Stimulated activated CD4-positive, alpha-beta T cell treated with anti-CD3 and anti-CD28 coated beads, Interleukin-15, amount 100 ng/mL, for 1 hour (primary cell): ENCODE results near the gene PTGDS.

Experiments used
- DNase-seq, 2 donors: peaks; one replicate each; pipeline ENCODE4 v3.0.0-alpha.2; 2020; ENCODE audit warnings: low read depth in 1 of 2, low spot score in 1 of 2

PTGDS gene

DNA sequence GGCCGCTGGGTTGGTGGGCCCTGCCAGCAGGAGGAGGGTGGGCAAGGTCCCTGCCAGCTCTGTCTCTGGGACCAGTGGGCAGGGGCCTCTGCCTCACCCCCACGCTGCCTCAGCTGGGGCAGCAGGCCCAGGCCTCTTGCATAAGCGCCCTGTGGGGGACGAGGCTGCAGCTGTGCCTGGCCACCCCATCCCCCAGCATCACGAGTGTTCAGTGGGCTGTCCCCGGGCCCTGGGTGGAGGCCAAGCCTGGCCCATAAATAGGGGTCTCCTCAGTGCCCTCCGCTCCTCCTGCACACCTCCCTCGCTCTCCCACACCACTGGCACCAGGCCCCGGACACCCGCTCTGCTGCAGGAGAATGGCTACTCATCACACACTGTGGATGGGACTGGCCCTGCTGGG, at the start of gene PTGDS:
Gene PTGDS (plus strand): TSS at position 282 of the 400 bp plus-strand sequence. CDS start 75 bp downstream, at position 357.
- no peak for DNase-seq

DNA sequence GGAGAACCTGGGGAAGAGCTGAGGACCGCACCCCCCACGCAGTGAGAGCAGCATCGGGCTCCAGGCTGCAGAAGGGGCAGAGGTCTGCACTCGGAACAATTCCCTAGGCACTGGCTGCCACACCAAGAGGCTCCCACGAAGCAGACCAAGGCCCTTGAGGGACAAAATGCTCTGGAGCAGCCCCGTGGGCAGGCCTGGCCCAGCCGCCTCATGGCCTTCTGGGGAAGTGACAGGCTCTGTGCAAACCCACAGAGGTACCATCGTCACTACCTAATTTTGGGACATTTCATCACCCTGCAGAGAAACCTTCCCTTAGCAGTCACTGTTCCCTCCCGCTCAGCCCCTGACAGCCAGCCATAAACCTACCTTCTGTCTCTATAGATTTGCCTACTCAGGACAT, 48.7 kb upstream of the PTGDS start:
- DNase-seq: no peak

DNA sequence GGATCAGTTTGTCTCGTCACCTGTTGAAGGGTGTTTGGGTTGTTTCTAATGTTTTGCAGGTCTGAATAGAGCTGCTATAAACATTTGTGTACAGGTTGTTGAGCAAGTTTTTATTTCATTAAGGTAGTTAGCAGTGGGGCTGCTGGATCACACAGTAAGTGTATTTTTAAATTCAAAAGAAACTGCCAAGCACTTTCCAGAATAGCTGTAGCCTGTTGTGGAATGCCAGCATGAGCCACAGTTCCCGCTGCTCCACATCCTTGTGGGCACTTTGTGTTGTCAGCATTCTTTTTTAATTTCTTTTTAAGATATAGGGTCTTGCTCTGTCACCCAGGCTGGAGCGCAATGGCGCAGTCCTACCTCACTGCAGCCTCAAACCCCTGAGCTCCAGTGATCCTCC, 47.3 kb upstream of the PTGDS start:
- no peak for DNase-seq

- no peak for DNase-seq
Measured at GRCh38 chr9:136931611-136932130, 45.6 kb upstream of the PTGDS start.

- no peak for DNase-seq
Measured at GRCh38 chr9:136934277-136934676, 43.0 kb upstream of the PTGDS start.

DNA sequence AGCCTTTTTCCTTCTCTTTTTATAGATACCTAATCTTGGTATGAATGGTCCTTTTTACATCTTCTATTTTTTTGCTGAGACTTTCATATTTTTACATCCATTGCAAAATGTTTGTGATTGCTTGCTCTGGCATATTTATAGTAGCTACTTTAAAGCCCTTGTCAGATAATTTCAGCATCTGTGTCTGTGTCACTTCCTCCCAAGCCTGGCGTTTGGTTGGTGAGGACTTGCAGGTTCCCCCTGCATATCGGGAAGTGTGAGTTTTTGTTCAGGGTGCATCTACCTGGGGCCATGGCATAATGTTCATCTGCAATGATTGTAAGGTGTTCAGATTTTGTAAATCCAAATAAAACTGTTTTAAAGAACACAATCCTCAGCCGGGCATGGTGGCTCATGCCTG, 41.7 kb upstream of the PTGDS start:
- DNase-seq: no peak

GRCh38 chr9:136936645-136937170, 40.6 kb upstream of the PTGDS start:
- no peak for DNase-seq

GRCh38 chr9:136937186-136938001, 39.9 kb upstream of the PTGDS start:
- DNase-seq: no peak

DNA sequence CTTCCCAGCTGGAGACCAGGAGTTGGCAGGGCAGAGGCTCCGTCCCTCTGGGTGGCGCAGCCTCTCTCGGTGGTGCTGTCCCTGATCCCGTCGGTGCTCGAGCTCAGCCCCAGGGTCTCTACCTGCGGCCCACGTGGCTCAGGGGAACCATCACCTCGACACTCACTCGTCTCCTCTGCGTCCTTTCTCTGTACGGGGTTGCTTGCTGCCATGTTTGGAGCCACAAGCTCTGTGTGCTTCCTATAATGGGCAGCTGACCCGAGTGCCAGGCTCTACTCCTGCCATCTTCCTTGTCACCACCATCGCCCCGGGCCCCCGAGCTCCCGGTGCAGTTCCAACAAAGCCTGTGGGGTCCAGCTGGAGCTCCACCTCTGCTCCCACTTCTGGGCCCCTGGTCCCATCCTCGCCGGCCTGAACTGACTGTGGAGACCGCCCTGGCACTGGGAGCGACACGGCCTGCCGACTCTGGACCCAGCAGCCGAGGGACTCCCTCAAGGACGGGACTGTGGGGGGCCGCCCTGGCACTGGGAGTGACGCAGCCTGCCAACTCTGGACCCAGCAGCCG, 37.8 kb upstream of the PTGDS start:
- no peak for DNase-seq

- DNase-seq: no peak
Measured at GRCh38 chr9:136939996-136940525, 37.2 kb upstream of the PTGDS start.

- DNase-seq: no peak
Measured at GRCh38 chr9:136940526-136941230, 36.6 kb upstream of the PTGDS start.

- no peak for DNase-seq
Measured at GRCh38 chr9:136941231-136942111, 35.8 kb upstream of the PTGDS start.

- DNase-seq: no peak
Measured at GRCh38 chr9:136942112-136942880, 35.0 kb upstream of the PTGDS start.

DNA sequence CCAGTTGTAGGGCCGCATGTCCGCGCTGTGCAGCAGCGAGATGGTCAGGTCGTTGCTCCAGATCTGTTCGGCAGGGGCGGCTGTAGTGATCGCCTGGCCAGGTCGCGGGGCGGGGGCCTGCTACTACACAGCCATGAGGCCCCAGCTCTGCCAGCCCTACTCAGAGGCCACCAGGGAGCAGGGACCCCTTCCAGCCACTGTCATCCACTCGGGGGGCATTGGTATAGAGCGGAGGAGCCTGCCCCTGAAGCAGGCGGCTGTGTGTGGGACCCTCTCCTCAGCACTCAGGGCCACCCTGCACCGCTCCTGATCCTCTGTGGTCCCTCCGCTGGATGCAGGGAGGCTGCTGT, 34.4 kb upstream of the PTGDS start:
- DNase-seq: no peak

GRCh38 chr9:136943291-136944211, 33.8 kb upstream of the PTGDS start:
- no peak for DNase-seq

DNA sequence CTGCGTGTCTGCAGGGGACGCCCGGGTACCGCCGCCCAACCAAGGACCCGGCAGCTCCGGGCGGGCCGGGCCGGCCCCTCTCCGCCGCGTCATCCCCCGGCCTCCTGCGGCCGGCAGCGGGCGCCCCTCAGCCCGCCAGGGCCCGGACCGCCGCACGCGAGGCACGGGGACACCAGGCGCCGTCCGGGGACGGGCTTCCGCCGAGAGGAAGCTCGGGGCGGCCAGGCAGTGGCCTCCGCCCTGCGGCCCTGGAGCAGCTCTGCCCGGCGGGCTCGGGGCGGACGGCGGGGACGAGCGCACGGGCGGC, 33.1 kb upstream of the PTGDS start:
- DNase-seq: peak in 1 of 2 donors; percentile 24

DNA sequence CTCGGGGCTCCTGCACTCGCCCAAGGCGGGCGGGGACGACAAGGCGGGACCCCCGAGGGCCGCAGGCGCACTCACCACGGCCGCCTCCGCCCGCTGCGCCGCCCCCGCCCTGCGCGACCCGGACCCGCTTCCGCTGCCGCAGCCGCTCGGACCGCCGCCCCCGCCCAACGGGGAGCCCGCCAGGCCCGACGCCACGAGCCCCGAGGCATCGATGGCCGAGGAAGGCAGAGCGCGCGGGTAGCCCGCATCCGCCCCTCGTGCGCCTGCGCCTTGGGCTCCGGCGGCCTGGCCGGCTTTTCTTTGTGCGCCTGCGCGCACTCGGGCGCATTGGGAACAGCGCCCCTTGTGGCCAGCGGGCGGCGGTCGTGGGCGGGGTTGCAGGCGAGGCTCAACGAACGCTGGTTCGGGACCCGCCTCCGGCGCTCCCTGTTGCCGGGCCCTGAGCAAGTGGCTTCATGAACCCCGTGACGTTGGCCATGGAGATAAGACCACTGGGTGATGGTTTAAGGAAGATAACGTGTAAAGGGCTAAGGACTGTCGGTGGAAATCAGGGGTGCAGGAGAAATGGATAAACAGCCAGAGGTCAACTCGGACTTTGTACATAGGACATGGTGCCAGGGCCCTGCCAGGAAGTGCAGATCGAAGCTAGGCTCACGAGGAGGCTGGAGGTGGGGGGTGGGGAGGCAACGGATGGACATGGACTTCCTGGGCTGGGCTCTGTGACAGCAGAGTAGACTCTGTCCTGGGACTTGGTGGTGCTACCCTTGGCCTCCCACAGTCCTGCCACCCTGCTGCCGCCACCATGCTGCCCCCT, 32.6 kb upstream of the PTGDS start, which contains the start of the genes C8G and FBXW5:
Gene C8G (plus strand): TSS at position 725 of the 814 bp plus-strand sequence. CDS start 78 bp downstream, at position 803.
Gene FBXW5 (minus strand): TSS at position 220 of the 814 bp plus-strand sequence. CDS start 655 bp downstream, outside the sequence.
- DNase-seq: peak; percentile 91 to 93
